AG04449 (cell line): ENCODE measurements around the gene SSTR4.

Source experiments
- CTCF ChIA-PET: fragments of 350-600 bp; formaldehyde crosslinking; extraction: SDS; loops from one replicate; lab custom pipeline; 2021; ENCODE audit warnings: antibody characterized with exemption; lab: Yijun Ruan, JAX
- POLR2A ChIA-PET: fragments of 400-600, 350-600 bp; formaldehyde crosslinking; extraction: SDS; loops from one replicate; lab custom pipeline; 2020; ENCODE audit warnings: antibody characterized with exemption, inconsistent platforms; lab: Yijun Ruan, JAX
- DNase-seq: peaks from one replicate; pipeline ENCODE4 v3.0.0-alpha.2; 2010; ENCODE audit warnings: low read depth, low spot score
- H3K4me3 ChIP-seq: 2 replicates; pipeline ENCODE4 v1.5.1; 2011; ENCODE audit warnings: low read depth, mild to moderate bottlenecking, control low read depth, low read length
- CTCF ChIP-seq: IDR thresholded peaks from one replicate; pipeline ENCODE4 v1.5.1; 2011; ENCODE audit warnings: mild to moderate bottlenecking, moderate library complexity, low read length, control low read depth, inconsistent platforms; ENCODE audit not compliant: insufficient read depth; ENCODE audit errors: missing control alignments

The SSTR4 gene

GRCh38 chr20:23007462-23007861 is 27.6 kb upstream of the SSTR4 start:
- DNase-seq: no peak
- ChIA-PET POLR2A (no interaction called here), CTCF (no interaction called here)

GRCh38 chr20:23007886-23008655 is 27.0 kb upstream of the SSTR4 start:
- no peak overlapping the region for H3K4me3 ChIP-seq
- ChIA-PET CTCF (no interaction called here), POLR2A (no interaction called here)
- no peak for DNase-seq
- TF ChIP-seq CTCF: no peak

More at GRCh38 chr20:23007462-23007861, 27.6 kb upstream of the SSTR4 start:
- H3K4me3 ChIP-seq: no peak overlapping the region
- no peak for TF ChIP-seq CTCF

GRCh38 chr20:23008667-23009066 is 26.4 kb upstream of the SSTR4 start:
- no peak for TF ChIP-seq CTCF
- no peak for DNase-seq
- H3K4me3 ChIP-seq: no peak overlapping the region
- CTCF ChIA-PET: no interaction called here
- POLR2A ChIA-PET: no interaction called here

- ChIA-PET POLR2A (no interaction called here), CTCF (no interaction called here)
- DNase-seq: no peak
- no peak for TF ChIP-seq CTCF
- H3K4me3 ChIP-seq: no peak overlapping the region
These were observed 25.5 kb upstream of the SSTR4 start for GRCh38 chr20:23009636-23010035.

GRCh38 chr20:23010096-23010495 is 25.0 kb upstream of the SSTR4 start:
- ChIA-PET CTCF (no interaction called here), POLR2A (no interaction called here)
- TF ChIP-seq CTCF: no peak
- no peak for DNase-seq
- H3K4me3 ChIP-seq: no peak overlapping the region

GRCh38 chr20:23011008-23011721 is 23.9 kb upstream of the SSTR4 start:
- ChIA-PET CTCF (no interaction called here), POLR2A (no interaction called here)
- no peak overlapping the region for H3K4me3 ChIP-seq
- DNase-seq: no peak
- no peak for TF ChIP-seq CTCF
